HG02610 (cell line): ENCODE results near the gene CTRB2.

Source experiments
- ATAC-seq: cut with Tn5 transposase; IDR thresholded peaks from one replicate; pipeline ENCODE4 v1.9.1; 2021; ENCODE audit warnings: mild to moderate bottlenecking, moderate library complexity; ENCODE audit not compliant: unreplicated experiment

CTRB2 gene

GRCh38 chr16:75206749-75207451 is at the start of gene CTRB2:
TSS of gene CTRB2 (minus strand) at chr16:75207161. CDS start at chr16:75207141, 20 bp downstream.
- ATAC-seq = no peak

- no peak for ATAC-seq
These were observed 49.2 kb upstream of the CTRB2 start for GRCh38 chr16:75256059-75256571.

- ATAC-seq = no peak
These were observed 47.4 kb upstream of the CTRB2 start for GRCh38 chr16:75254359-75254837.

GRCh38 chr16:75252946-75253911 is 46.3 kb upstream of the CTRB2 start:
- no peak for ATAC-seq

- no peak for ATAC-seq
These were observed 45.3 kb upstream of the CTRB2 start for GRCh38 chr16:75252049-75252864.

- ATAC-seq = peak; percentile 82
These were observed 44.5 kb upstream of the CTRB2 start, which contains the start of gene BCAR1 for GRCh38 chr16:75251280-75252048. TSS of gene BCAR1 (minus strand) at chr16:75251624. CDS start at chr16:75251482, 142 bp downstream.

GRCh38 chr16:75250809-75251279 is 43.9 kb upstream of the CTRB2 start:
- ATAC-seq = peak; percentile 18

GRCh38 chr16:75250089-75250808 is 43.3 kb upstream of the CTRB2 start:
- ATAC-seq = no peak

- ATAC-seq = no peak
These were observed 42.5 kb upstream of the CTRB2 start for GRCh38 chr16:75249441-75249840.

GRCh38 chr16:75248536-75249380 is 41.8 kb upstream of the CTRB2 start:
- ATAC-seq = no peak

GRCh38 chr16:75248142-75248535 is 41.2 kb upstream of the CTRB2 start:
- no peak for ATAC-seq

GRCh38 chr16:75247249-75247648 is 40.3 kb upstream of the CTRB2 start:
- ATAC-seq = no peak

GRCh38 chr16:75246504-75247205 is 39.7 kb upstream of the CTRB2 start:
- no peak for ATAC-seq

GRCh38 chr16:75244844-75245758 is 38.1 kb upstream of the CTRB2 start:
- ATAC-seq = peak; percentile 31

- no peak for ATAC-seq
These were observed 37.4 kb upstream of the CTRB2 start for GRCh38 chr16:75244225-75244809.

- no peak for ATAC-seq
These were observed 36.8 kb upstream of the CTRB2 start for GRCh38 chr16:75243667-75244224.
